ENCODE results near the gene KLHL14.

Gene KLHL14

DNA sequence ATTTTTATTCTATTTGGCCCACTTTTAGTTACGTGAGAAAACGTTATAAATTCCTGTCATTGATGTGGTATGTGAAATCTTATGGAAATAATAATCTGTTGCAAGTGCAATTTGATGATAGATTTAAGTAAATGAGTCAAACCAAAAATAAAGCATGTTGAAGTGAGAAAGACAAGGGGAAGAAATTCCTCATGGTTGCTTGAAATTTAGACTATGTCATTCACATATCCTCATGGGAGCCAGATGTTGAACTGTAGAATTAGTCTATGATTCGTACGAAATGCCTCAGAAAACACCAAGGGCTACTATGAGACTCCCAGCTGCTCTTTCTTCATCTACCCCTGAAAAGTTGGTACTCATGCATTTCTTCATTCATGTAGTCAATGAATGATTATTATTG is 55.7 kb downstream of the KLHL14 start:
- H3K79me2 ChIP-seq: no peaks in the 10 kb centered on the region
- no peaks in the 10 kb centered on the region for H3K4me1 ChIP-seq
- H3K36me3 ChIP-seq (ENCODE audit: control insufficient read depth, insufficient read depth, low read length): no peaks in the 10 kb centered on the region
- no peak overlapping the region for H3K9ac ChIP-seq
- no peak overlapping the region for H3K4me2 ChIP-seq (ENCODE audit: low read length)
- TF ChIP-seq, protein P1, sequence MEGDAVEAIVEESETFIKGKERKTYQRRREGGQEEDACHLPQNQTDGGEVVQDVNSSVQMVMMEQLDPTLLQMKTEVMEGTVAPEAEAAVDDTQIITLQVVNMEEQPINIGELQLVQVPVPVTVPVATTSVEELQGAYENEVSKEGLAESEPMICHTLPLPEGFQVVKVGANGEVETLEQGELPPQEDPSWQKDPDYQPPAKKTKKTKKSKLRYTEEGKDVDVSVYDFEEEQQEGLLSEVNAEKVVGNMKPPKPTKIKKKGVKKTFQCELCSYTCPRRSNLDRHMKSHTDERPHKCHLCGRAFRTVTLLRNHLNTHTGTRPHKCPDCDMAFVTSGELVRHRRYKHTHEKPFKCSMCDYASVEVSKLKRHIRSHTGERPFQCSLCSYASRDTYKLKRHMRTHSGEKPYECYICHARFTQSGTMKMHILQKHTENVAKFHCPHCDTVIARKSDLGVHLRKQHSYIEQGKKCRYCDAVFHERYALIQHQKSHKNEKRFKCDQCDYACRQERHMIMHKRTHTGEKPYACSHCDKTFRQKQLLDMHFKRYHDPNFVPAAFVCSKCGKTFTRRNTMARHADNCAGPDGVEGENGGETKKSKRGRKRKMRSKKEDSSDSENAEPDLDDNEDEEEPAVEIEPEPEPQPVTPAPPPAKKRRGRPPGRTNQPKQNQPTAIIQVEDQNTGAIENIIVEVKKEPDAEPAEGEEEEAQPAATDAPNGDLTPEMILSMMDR (IDR thresholded peaks at IDR 0.05): no peak
- no peaks in the 10 kb centered on the region for H3K27me3 ChIP-seq (ENCODE audit: control insufficient read depth, insufficient read depth, low read length)
- no peak overlapping the region for H2AFZ ChIP-seq
- no peak overlapping the region for H3K4me3 ChIP-seq (ENCODE audit: low read depth, low read length)
- no peaks in the 10 kb centered on the region for H3K9me3 ChIP-seq (ENCODE audit: control insufficient read depth, low read length)
- no peak overlapping the region for H3K27ac ChIP-seq

GRCh38 chr18:32714571-32715148 is 58.2 kb downstream of the KLHL14 start:
- Histone ChIP-seq H2AFZ (no peak overlapping the region), H3K36me3 (ENCODE audit: control insufficient read depth, insufficient read depth, low read length) (no peaks in the 10 kb centered on the region), H3K27ac (no peak overlapping the region), H3K79me2 (no peaks in the 10 kb centered on the region), H3K27me3 (ENCODE audit: control insufficient read depth, insufficient read depth, low read length) (no peaks in the 10 kb centered on the region), H3K4me2 (ENCODE audit: low read length) (no peak overlapping the region), H3K4me3 (ENCODE audit: low read depth, low read length) (no peak overlapping the region), H3K4me1 (no peaks in the 10 kb centered on the region), H3K9me3 (ENCODE audit: control insufficient read depth, low read length) (no peaks in the 10 kb centered on the region), H3K9ac (no peak overlapping the region)
- TF ChIP-seq, protein P1 (IDR thresholded peaks at IDR 0.05): peak; percentile 86

GRCh38 chr18:32712860-32713259 is 60.0 kb downstream of the KLHL14 start:
- Histone ChIP-seq H3K4me2 (ENCODE audit: low read length) (no peak overlapping the region), H3K4me1 (no peaks in the 10 kb centered on the region), H3K27me3 (ENCODE audit: control insufficient read depth, insufficient read depth, low read length) (no peaks in the 10 kb centered on the region), H2AFZ (no peak overlapping the region), H3K9ac (no peak overlapping the region), H3K36me3 (ENCODE audit: control insufficient read depth, insufficient read depth, low read length) (no peaks in the 10 kb centered on the region), H3K79me2 (no peaks in the 10 kb centered on the region), H3K27ac (no peak overlapping the region), H3K4me3 (ENCODE audit: low read depth, low read length) (no peak overlapping the region), H3K9me3 (ENCODE audit: control insufficient read depth, low read length) (no peaks in the 10 kb centered on the region)
- TF ChIP-seq, protein P1 (IDR thresholded peaks at IDR 0.05): no peak

- H3K27me3 ChIP-seq (ENCODE audit: control insufficient read depth, insufficient read depth, low read length): no peaks in the 10 kb centered on the region
- H3K9ac ChIP-seq: no peak overlapping the region
- no peaks in the 10 kb centered on the region for H3K36me3 ChIP-seq (ENCODE audit: control insufficient read depth, insufficient read depth, low read length)
- H2AFZ ChIP-seq: no peak overlapping the region
- H3K79me2 ChIP-seq: no peaks in the 10 kb centered on the region
- no peaks in the 10 kb centered on the region for H3K9me3 ChIP-seq (ENCODE audit: control insufficient read depth, low read length)
- H3K4me1 ChIP-seq: no peaks in the 10 kb centered on the region
- H3K4me3 ChIP-seq (ENCODE audit: low read depth, low read length): no peak overlapping the region
- H3K4me2 ChIP-seq (ENCODE audit: low read length): no peak overlapping the region
- H3K27ac ChIP-seq: no peak overlapping the region
- TF ChIP-seq, protein P1 (IDR thresholded peaks at IDR 0.05): no peak
Measured at GRCh38 chr18:32711862-32712261, 61.0 kb downstream of the KLHL14 start.

- H3K9me3 ChIP-seq (ENCODE audit: control insufficient read depth, low read length): no peaks in the 10 kb centered on the region
- H3K79me2 ChIP-seq: no peaks in the 10 kb centered on the region
- no peak overlapping the region for H3K4me3 ChIP-seq (ENCODE audit: low read depth, low read length)
- H3K36me3 ChIP-seq (ENCODE audit: control insufficient read depth, insufficient read depth, low read length): no peaks in the 10 kb centered on the region
- no peak overlapping the region for H2AFZ ChIP-seq
- H3K27me3 ChIP-seq (ENCODE audit: control insufficient read depth, insufficient read depth, low read length): no peaks in the 10 kb centered on the region
- TF ChIP-seq, protein P1 (IDR thresholded peaks at IDR 0.05): no peak
- H3K9ac ChIP-seq: no peak overlapping the region
- H3K4me2 ChIP-seq (ENCODE audit: low read length): no peak overlapping the region
- no peak overlapping the region for H3K27ac ChIP-seq
- H3K4me1 ChIP-seq: no peaks in the 10 kb centered on the region
Measured at GRCh38 chr18:32707586-32707985, 65.2 kb downstream of the KLHL14 start.

Data from parathyroid adenoma (tissue), 2 donors.